NCI-H2227 treated with DMSO at 0.1 percent for 48 hours (cell line): ENCODE results near the gene CCHCR1.

Source experiments
- DNase-seq: peaks from one replicate; lab custom pipeline; 2025; lab: John Stamatoyannopoulos, UW

Gene CCHCR1

GRCh38 chr6:31128093-31128676 is 29.4 kb downstream of the CCHCR1 start:
- DNase-seq: peak; percentile 35

- DNase-seq: no peak
These were observed 31.0 kb downstream of the CCHCR1 start for GRCh38 chr6:31126396-31127175.

- DNase-seq: no peak
These were observed 31.8 kb downstream of the CCHCR1 start for GRCh38 chr6:31125586-31126363.

- DNase-seq: no peak
These were observed 32.4 kb downstream of the CCHCR1 start for GRCh38 chr6:31125162-31125561.

- DNase-seq: no peak
These were observed 34.6 kb downstream of the CCHCR1 start for GRCh38 chr6:31122791-31123706.

- no peak for DNase-seq
These were observed 36.3 kb downstream of the CCHCR1 start for GRCh38 chr6:31121131-31121790.

- DNase-seq: no peak
These were observed 37.3 kb downstream of the CCHCR1 start, which contains the start of gene CDSN for GRCh38 chr6:31120151-31120915. TSS of gene CDSN (minus strand) at chr6:31120446. CDS start at chr6:31120419, 27 bp downstream.

GRCh38 chr6:31118178-31118577 is 39.4 kb downstream of the CCHCR1 start:
- DNase-seq: no peak

- no peak for DNase-seq
These were observed 40.8 kb downstream of the CCHCR1 start for GRCh38 chr6:31116661-31117385.

- no peak for DNase-seq
These were observed 41.6 kb downstream of the CCHCR1 start for GRCh38 chr6:31115941-31116560.

- DNase-seq: no peak
These were observed 42.4 kb downstream of the CCHCR1 start for GRCh38 chr6:31114970-31115849.

GRCh38 chr6:31114541-31114878 is 43.1 kb downstream of the CCHCR1 start, which contains the start of gene PSORS1C1:
TSS of gene PSORS1C1 (plus strand) at chr6:31114800. CDS start at chr6:31129633, 14,833 bp downstream.
- no peak for DNase-seq

- no peak for DNase-seq
These were observed 43.6 kb downstream of the CCHCR1 start for GRCh38 chr6:31113861-31114540.

- DNase-seq: no peak
These were observed 45.1 kb downstream of the CCHCR1 start, which contains the start of gene C6orf15 for GRCh38 chr6:31112478-31112877. TSS of gene C6orf15 (minus strand) at chr6:31112575. CDS start at chr6:31112555, 20 bp downstream.

- no peak for DNase-seq
These were observed 45.9 kb downstream of the CCHCR1 start for GRCh38 chr6:31111712-31112111.

GRCh38 chr6:31110825-31111582 is 46.6 kb downstream of the CCHCR1 start:
- no peak for DNase-seq

GRCh38 chr6:31107052-31107451 is 50.5 kb downstream of the CCHCR1 start:
- DNase-seq: no peak
